ENCODE measurements around the gene TMPRSS3.

The TMPRSS3 gene

DNA sequence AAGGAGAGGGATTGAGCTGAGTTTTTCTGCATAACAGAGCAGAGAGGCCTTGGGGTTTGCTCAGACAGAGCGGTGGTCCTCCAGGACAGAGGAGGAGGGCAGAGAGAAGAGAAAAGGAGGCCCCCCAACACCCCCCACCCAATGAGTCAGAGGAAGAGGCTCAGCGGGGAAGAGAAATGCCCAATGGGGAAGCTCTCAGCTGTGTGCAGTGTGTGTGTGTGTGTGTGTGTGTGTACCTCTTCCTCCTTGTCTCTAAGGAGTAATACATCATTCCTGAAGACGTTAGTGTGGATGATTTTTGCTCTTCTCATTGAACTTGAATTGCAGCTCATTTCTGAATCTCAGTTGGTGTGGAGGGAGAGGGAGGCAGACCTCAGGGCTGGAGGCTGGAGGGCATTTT, 8.7 kb downstream of the TMPRSS3 start:
- no peak for DNase-seq

DNA sequence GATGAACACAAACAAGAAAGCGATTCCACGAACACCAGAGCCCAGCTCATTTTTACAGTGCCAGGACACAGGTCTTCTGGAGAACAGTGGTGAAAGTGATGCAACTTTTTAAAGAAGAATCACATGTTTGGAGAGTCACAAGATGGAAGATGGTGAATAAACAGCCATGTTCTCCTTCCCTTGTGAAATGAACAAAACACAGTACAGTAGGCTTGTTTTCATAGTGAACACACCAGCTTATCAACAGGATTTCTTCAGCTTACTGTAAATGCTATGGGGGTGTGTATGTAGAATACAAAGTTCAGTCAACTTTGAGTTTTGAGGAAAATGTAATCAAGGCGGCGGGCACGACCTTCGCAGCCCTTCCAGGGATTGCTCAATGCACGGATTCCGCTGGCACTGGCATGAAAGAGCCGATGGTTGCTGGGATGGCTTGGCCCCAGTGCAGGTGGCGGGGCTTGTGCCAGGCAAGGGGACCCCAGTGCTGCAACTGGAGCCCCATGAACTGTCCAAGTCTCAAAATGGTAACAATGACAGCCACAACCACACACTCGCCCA, 9.7 kb downstream of the TMPRSS3 start:
- no peak for DNase-seq

DNA sequence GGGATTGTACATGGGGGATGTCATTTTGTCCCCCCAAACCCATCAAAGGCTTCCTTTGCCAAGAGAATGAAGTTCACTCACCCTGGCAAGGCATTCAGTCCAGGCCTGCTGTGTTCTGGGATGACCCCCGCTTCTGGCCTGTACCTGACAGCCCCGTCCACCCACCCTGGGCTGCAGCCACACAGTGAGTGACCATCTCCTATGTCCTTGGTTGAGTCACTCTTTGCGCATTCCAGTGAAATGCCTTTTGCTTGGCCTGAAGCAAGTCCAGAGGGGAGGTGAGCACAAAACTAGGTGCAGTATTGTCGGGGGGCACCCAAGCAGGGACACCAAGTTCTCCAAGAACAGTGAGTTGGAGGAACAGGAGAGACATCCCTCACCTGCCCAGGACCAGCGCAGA, 10.2 kb downstream of the TMPRSS3 start:
- DNase-seq, result no peak

DNA sequence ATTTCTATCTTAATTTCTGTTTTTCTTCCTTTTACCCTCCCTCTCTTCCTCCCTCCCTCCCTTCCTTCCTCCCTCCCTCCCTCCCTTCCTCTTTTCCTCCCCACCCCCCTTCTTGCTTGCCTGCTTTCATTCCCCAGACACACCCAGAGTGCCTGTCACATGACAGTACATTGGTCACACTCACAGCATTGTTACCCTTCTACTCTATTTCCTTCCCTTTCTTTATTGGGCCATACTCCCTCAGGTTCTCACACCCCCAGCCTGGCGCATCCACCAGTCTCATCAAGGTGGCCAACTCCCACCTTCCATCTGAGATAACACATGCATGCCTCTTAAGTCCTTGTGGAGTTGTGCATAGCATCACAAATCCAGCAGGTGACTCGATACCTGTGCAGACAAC, 10.9 kb downstream of the TMPRSS3 start:
- no peak for DNase-seq

DNA sequence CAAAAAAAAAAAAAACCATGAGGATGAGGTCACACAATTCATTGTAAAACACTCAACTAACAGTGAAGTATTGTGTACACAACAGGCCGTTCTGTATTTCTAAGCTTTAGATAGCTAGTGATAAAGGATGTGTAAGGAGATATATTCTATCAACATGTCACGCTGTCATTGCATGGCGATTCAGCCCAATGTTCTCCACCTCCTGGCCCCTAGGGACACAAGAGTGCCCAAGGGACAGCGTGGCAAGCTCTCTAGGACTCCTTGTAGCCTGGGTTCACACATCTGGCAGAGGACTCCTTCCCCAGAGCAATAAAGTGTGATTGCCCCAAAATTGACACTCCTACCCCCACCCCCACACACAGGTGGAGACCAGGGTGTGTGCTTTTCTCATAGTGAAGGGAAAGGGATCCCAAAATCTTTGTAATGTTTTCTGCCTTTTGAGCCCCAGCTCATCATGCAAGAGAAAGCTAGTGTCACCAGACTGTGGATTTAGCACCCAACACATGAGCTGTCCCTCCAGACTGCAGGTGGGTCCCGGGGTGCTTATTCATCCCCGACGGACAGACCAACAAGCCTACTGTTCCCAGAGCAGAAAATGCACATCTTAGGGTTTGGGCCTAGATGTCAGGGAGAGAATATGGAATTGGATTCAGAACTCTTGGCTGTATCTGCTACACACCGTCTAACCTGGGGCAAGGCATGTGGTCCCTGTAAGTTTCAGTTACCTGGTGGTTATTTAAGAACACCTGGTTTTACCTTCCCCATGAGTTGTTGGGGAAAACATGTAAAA, 11.5 kb downstream of the TMPRSS3 start:
- no peak for DNase-seq

DNA sequence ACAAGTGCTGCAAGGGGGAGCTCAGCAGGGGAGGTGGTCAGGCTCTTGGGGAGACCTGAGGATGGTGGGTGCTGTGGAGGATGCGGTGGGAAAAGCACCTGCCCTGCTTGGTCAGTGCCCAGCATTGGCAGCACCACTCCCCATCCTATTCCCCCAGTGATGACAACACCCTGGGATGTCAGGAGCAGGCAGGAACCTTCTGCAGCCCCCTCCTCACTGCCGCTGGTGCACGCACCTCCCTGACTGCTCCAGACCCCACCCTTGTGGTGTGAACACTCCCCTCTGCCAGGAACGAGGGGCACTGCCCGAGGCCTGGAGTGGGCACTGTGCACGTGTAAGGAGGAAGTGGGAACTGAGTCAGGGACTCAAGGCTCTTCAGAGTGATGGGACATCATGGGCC, 12.5 kb downstream of the TMPRSS3 start:
- no peak for DNase-seq

DNA sequence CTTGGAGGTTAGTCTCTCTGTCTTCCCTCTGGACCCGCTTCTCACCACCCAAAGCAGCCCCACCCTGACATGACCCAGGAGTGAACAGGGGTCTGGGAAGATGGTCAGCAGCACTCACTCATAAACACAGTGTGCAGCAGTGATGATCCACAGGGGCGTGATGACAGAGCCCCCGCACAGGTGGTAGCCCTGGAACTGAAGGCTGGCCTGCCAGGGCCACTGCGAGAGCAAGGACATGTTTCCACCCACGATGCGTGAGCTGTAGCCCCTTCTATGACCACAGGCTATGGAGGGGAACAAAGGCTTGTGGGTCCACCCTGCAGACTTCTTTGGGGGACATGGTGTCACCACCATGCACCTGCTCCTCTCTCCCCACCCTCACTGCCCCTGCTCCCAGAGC, 12.9 kb downstream of the TMPRSS3 start:
- DNase-seq, result no peak

DNA sequence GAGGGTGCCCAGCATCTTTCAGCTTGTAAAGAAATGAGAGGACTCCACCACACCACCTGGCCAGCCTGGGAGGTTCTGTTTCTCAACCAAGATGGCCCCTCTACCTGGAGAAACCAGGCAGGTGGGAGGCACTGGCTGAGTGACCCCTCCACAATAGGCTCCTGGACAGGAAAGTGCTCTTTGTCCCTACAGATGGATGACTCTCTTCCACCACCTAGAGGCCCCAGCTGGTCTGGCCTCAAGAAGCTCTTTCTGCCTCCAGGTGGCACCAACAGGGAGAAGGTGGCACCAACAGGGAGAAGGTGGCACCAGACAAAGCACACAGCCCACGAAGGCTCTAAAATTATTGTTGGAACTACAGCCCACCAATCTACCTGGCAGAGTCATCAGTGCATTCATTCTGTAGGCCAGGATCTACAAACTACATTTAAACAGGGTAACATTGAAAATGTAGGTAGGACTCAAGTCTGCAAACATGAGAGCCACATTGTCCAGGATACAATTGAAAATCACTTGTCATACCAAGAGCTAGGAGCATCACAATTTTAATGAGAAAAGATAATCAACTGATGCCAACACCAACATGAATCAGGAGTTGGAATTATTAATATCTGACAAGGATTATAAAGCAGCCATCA, 14.4 kb downstream of the TMPRSS3 start:
- DNase-seq, result peak; percentile 72

DNA sequence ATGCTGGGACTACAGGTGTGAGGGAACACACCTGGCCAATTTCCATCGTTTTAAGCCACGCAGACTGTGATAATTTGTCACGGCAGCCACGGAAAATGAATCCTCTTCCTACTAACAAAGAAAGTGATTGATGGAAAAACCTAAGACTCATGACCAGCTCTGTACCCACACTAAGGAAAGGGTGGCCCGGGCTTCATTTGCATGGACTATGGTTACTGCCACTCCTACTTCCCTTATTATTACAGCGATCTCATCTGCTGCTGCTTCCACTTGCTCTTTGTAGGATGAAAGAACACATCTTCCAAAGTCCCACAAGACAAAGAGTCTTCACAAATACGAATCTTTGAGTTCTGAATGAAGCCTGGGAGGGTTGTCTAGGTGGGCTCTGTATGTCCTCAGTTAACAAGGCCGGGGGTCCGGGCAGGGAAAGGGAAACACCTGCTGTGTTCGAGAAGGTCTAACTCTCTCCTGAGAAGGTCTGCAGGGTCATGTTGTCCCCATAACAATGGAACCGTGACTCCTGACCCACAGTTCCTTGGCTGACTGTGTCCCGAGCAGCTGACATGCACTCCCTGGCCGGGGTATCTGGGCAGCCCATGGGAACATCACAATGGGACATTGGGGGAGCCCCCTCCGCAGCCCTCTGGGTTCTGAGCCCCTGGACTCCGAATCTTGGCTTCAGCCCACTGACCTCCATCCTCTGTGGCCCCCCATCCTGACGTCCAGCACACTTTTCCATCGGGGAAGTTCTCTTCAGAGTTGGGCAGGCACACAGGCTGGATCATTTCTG, 16.2 kb downstream of the TMPRSS3 start:
- DNase-seq, result no peak

DNA sequence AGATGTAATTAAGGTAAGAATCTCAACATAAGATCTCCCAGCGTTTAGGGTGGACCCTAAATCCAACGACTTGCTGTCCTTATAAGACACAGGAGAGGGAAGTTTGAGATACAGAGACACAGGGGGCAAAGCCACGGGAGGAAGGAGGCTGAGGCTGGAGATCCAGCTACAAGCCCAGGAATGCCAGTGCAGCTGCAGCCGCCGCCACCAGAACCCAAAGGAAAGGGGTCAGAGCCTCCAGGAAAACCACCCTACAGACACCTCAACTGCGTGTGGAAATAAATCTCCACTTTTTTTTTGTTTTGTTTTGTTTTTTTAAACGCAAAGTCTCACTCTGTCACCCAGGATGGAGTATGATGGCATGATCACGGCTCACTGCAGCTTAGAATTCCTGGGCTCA, 17.4 kb downstream of the TMPRSS3 start:
- DNase-seq, result no peak

DNA sequence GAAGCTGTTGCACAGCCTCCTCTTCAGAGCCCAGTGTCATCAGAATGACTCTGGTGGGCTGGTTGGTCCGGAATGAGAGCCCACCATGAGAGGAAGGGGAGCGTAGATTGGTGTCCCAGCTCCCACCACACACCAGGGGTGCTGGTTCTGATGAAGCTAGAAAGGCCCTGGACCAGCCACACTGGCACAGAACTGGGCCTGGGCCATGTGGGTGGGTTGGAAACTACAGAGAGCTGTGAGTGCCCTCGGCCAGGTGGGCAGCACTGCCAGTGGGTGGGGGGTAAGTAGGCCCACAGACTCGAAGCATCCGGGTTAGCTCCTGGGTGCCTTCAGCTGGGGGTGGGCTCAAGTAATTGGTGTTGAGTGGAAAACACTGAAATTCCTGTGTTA, 17.9 kb downstream of the TMPRSS3 start:
- DNase-seq, result no peak

DNA sequence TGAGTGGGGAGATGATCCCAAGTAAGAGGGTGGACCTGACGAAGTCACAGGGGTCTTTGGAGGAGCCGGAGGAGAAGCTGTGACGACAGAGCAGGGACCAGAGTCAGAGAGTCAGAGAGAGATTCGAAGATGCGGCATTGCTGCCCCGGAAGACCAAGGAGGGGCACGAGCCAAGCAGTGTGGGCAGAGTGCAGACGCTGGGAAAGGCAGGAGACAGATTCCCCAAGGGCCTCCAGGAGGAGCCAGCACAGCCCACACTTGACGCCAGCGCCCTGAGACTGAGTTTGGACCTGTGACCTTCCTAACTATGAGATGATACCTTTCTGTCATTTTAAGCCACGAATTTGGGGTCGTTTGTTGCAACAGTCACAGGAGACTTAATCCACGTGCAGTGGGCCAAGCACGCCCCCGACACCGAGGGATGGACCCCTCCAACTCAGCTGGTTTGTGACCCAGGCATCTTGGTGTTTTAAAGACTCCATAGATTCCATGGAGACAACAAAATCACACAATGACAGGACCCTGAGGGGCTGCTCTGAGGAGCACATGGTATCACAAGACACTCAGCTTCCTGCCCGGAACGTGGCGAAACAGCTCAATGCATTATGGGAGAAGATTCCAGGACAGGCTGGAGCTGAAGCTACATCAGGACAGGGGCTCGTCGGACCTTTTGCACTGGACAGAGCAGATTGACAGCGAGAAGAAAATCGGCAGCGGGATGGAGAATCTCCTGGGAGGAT, 18.5 kb downstream of the TMPRSS3 start:
- DNase-seq, result no peak

DNA sequence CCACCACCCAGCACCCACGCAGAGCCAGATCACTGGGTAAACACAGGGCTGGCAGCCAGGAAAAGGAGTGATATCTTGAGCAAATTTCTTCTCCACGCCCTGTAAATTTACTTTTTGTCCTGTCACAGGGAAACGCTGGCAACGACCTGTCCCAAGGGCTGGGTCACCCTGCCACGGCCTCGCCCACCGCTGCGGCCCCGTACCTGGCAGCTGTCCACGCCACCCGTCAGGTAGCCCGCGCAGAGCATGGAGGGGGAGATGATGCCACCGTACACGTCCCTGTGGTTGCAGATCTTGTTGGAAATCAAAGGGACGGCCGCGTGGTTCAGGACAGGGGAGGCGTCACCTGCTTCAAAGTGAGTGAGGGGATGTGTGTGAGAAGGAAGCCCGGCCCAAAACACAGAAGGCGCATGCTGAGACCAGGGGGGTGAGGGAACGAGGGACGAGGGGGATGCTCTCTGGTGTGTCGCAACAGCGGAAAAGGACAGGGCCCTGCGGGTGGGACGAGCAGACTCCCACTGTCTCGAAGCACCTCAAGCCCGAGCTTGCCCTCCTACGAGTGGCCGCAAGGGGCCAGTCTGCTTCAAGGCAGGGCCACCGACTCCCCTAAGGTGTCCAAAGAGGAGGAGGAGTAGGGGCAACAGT, 19.4 kb downstream of the TMPRSS3 start:
- DNase-seq, result no peak

DNA sequence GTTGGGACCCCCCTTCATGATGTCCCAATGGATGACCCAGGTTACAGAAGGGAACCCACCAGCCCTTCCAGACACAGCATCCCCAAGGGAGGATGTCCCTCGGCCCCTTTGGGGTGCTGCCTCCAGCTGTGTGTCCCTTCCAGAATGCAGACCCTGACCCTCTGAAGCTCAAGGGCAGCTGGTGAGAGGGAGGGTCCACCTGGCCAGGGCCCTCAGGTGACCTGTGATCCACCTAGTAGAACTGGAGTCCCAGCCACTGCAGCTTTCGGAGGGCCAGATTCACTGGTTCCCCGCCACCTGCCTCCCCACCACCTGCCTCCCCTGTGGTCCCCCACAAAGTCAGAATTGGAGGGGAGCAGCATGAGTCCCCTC, 19.9 kb downstream of the TMPRSS3 start:
- no peak for DNase-seq

DNA sequence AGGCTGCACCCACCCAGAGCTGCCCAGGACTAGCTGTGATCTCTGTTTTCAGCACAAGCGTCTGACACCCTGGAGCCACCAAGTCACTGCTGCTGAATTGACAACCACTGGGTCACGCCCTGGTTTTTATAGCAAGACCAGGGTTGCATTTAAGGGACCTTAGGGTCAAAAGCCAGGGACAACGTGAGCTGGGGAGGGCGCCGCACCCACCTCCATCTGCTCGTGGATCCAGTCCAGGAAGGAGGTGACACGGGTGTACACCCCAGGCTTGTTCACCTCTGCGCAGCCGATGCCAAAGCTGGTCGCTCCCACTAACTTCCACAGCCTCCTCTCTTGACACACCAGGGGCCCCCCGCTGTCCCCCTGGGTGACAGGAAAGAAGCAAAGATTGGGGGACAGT, 20.3 kb downstream of the TMPRSS3 start:
- DNase-seq, result no peak

DNA sequence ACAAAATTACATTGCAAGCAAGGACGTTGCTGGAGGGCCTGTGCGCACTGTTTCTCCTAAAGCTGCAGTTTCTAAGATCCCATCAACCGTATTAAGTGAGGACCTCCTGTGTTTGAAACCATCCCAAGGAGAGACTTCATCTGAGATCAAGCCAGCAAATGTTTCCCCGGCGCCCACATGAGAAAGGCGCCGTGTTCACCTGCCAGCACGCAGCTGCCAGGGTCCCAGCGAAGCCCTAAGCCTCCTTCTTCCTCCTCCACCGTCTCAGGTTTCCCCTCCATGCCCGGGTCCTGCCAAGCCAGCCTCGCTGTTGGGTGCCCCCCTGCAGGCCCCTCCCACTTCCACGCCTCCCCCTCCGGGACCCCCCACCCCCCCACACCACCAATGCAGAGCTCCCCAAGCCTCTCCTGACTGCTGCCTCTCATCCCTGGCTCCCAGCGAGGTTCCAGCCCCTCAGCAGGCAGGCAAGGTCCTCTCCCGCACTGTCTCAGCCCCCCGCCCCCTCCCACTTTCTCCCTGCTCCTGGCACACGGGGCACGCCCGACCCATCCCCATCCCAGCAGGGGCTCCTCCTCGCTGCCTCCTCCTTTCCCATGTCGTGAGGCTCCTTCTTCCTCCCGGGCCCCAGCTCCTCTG, 20.9 kb downstream of the TMPRSS3 start:
- no peak for DNase-seq

DNA sequence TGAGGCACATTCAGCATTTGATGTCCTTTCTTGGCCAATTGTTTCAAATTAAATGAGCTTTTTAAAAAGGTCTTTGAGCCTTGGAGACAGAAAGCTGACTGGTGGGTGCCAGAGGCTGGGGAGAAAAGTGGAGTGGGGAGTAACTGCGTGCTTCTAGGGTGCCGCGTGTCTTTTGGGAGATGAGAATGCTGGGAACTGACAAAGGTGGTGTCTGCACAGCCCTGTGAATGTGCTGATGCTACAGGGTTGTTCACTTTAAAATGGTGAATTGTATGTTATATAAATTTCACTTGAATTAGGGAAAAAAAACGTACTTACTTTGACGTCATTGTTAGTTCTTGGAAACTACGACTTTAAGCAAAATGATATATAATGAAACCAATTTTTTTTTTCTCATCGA, 21.4 kb downstream of the TMPRSS3 start:
- DNase-seq, result no peak

DNA sequence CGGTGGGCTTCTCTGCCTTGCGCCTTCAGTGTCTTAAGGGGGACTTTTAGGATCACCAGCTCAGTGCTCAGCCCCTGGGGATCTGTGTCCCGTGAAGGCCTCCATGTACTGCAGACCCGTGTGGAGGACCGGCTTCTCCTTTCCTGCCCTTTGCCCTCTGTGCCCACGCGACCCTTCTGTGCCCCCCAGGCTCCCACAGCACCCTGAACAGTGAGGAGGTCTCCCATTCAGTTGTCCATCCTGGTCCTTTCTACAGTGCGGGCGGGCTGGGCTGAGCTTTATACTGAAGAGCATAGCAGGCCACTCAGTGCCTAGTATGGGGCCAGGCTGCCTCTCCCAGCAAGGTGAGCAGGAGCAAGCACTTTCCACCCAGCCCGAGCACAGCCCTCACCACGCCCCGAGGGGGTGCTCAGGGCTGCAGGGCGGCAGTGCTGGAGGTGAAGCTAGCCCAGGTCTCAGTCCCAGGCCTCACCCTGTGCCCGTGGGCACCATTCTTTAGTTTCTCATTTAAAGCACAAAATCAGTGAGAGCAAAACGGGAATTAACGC, 21.9 kb downstream of the TMPRSS3 start:
- no peak for DNase-seq

DNA sequence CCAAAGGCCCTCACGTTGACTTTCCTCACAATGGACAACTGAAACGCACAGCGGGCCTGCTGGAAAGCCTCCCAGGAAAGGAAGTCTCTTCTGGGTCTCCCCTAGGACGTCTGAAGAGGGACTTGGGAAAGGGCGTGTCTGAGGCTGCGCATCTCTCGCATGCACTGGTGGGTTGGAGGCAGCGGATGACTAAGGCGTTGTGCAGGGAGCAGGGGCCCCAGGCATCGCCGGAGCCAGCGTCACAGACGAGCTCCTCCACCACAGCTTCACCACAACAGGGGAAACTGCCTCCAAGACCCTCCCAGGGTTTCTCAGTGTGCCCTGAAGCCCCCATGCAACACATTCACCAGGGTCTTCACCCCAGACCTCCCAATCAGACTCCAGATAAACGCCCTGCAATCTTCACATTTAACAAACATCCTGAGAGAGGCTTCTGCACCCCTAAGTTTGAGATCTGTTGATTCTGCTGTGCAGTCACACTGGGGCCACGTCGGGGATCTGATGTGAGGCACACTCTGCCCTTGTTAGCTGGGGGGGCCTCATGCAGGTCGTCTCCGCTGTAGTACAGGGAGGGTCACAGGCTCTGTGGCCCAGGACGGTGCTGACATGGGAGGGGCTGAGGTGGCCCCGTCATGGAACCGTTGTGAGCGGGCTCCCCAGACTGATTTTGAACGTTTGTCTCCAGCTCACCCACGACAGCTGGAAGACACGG, 22.5 kb downstream of the TMPRSS3 start:
- DNase-seq, result no peak

DNA sequence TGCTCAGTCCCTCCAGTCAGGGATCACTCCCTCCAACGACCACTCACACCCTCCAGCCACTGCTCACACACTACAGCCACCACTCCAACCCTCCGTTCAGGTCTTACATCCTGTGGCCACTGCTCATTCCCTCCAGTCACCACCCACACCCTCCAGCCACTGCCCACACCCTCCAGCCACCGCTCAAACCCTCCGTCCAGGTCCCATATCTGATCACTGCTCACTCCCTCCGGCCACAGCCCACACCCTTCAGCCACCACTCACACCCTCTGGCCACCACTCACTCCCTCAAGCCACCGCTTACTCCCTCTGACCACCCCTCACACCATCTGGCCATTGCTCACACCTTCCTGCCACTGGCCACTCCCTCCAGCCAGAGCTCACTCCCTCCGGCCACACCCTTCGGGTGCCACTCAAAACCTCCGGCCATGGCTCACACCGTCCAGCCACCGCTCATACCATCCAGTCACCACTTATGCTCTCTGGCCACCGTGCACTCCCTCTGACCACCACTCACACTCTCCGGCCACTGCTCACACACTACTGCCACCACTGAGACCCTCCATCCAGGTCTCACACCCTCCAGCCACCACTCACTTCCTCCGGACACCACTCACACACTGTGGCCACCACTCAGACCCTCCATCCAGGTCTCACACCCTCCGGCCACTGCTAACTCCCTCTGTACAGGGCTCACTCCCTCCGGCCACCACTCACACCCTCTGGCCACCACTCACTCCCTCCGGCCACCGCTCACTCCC, 24.8 kb downstream of the TMPRSS3 start:
- DNase-seq, result no peak

Data from activated effector memory CD4-positive, alpha-beta T cell treated with anti-CD3 and anti-CD28 coated beads, Interleukin-2, amount 50 U/mL, for 16 hours (primary cell).